B cell (primary cell): ENCODE results near the gene NUAK1. TPM values are rescaled to one million over a fixed set of nuclear protein-coding genes. Genes with fewer than 3 reads are reported as not detected.

Source experiments
- ATAC-seq: fragments of 200-7000 bp; cut with Tn5 transposase; one replicate; pipeline ENCODE4 v1.10.0; 2021; ENCODE audit warnings: low read depth, mild to moderate bottlenecking, moderate number of reproducible peaks, moderate library complexity
- CTCF ChIA-PET: fragments of 350-600 bp; sonication (Branson Sonifier 250); formaldehyde crosslinking; loops from one replicate; lab custom pipeline; 2021; ENCODE audit warnings: antibody characterized with exemption, inconsistent platforms; lab: Charles Lee
- POLR2A ChIA-PET: fragments of 350-600 bp; sonication (Branson Sonifier 250); formaldehyde crosslinking; loops from one replicate; lab custom pipeline; 2021; ENCODE audit warnings: antibody characterized with exemption; lab: Charles Lee
- DNase-seq: peaks from one replicate; pipeline ENCODE4 v3.0.0; 2013
- H2AFZ ChIP-seq: 2 replicates; pipeline ENCODE4 v1.6.1; 2012; ENCODE audit warnings: mild to moderate bottlenecking, low read depth, low read length; ENCODE audit not compliant: insufficient read depth, poor library complexity, severe bottlenecking
- H3K27ac ChIP-seq, 2 donors: 1 replicate in 1 of 2; 2 replicates in 1 of 2; pipeline ENCODE4 v1.5.1; 2012 to 2013; ENCODE audit warnings: low read length in 2 of 2, mild to moderate bottlenecking in 2 of 2, moderate library complexity in 1 of 2
- H3K27me3 ChIP-seq, 4 experiments: fragments of 200-600 bp in 1 of 4; sonication (generic) in 1 of 4; replicated peaks in 1 of 4; 1 replicate in 2 of 4; 2 replicates in 2 of 4; pipeline versions ENCODE4 v1.6.1 to v1.7.0; 2013 to 2016; ENCODE audit warnings: low read length in 3 of 4, mild to moderate bottlenecking in 2 of 4, mixed read lengths in 1 of 4, moderate library complexity in 1 of 4; ENCODE audit not compliant: insufficient read depth in 4 of 4, control insufficient read depth in 3 of 4; ENCODE audit errors: control extremely low read depth in 1 of 4
- H3K36me3 ChIP-seq, 2 experiments: replicated peaks in 1 of 2; 1 replicate in 1 of 2; 2 replicates in 1 of 2; pipeline versions ENCODE4 v1.6.1 to v1.7.1; 2013; ENCODE audit warnings: low read length in 1 of 2; ENCODE audit not compliant: insufficient read depth in 2 of 2, control insufficient read depth in 1 of 2; ENCODE audit errors: control extremely low read depth in 1 of 2, extremely low read depth in 1 of 2
- H3K4me1 ChIP-seq, 2 donors: fragments of 200-600 bp in 1 of 2; sonication (generic) in 1 of 2; 1 replicate in 1 of 2; 2 replicates in 1 of 2; pipeline versions ENCODE4 v1.5.1 to v1.6.1; 2013 to 2017; ENCODE audit warnings: low read length in 2 of 2; ENCODE audit not compliant: control insufficient read depth in 2 of 2, insufficient read depth in 2 of 2
- H3K4me2 ChIP-seq: replicated peaks from 2 replicates; pipeline ENCODE3; 2012; ENCODE audit warnings: mild to moderate bottlenecking, low read depth, low read length; ENCODE audit not compliant: poor library complexity, severe bottlenecking
- H3K4me3 ChIP-seq, 5 experiments: fragments of 200-600 bp in 1 of 5; sonication (generic) in 1 of 5; 1 replicate in 3 of 5; 2 replicates in 2 of 5; pipeline versions ENCODE4 v1.5.1 to v1.7.0; 2011 to 2016; ENCODE audit warnings: low read length in 4 of 5, mild to moderate bottlenecking in 4 of 5, low read depth in 2 of 5, control low read depth in 1 of 5, moderate library complexity in 1 of 5; ENCODE audit not compliant: insufficient read depth in 1 of 5; ENCODE audit errors: control extremely low read depth in 1 of 5, extremely low read depth in 1 of 5
- H3K79me2 ChIP-seq: fragments of 200-600 bp; sonication (generic); one replicate; pipeline ENCODE4 v1.6.0; 2016; ENCODE audit warnings: low read length; ENCODE audit not compliant: control insufficient read depth, insufficient read depth
- H3K9ac ChIP-seq: fragments of 200-600 bp; sonication (generic); 2 replicates; pipeline ENCODE4 v1.6.1; 2017; ENCODE audit warnings: mild to moderate bottlenecking, low read length, moderate library complexity
- H3K9me3 ChIP-seq, 3 donors: one replicate each; pipeline versions ENCODE4 v1.6.1 to v1.7.1; 2013; ENCODE audit warnings: low read length in 2 of 3; ENCODE audit not compliant: control insufficient read depth in 2 of 3, insufficient read depth in 1 of 3; ENCODE audit errors: control extremely low read depth in 1 of 3
- H4K20me1 ChIP-seq: 2 replicates; pipeline ENCODE4 v1.6.0; 2012; ENCODE audit warnings: mild to moderate bottlenecking, low read length; ENCODE audit not compliant: insufficient read depth, control insufficient read depth, poor library complexity, severe bottlenecking
- H3K27ac Mint-ChIP-seq: one replicate; pipeline ENCODE4 v1.8.0; 2021; ENCODE audit warnings: mixed read lengths
- H3K27me3 Mint-ChIP-seq: one replicate; pipeline ENCODE4 v1.8.0; 2021; ENCODE audit warnings: mixed read lengths
- H3K4me1 Mint-ChIP-seq: one replicate; pipeline ENCODE4 v1.8.0; 2021; ENCODE audit warnings: mixed read lengths
- H3K4me3 Mint-ChIP-seq: one replicate; pipeline ENCODE4 v1.8.0; 2021; ENCODE audit warnings: mixed read lengths
- H3K9me3 Mint-ChIP-seq: one replicate; pipeline ENCODE4 v1.8.0; 2022; ENCODE audit warnings: mixed read lengths; ENCODE audit not compliant: insufficient read depth
- CTCF ChIP-seq: fragments of 200-600 bp; IDR thresholded peaks from one replicate; pipeline ENCODE4 v1.8.0; 2022; ENCODE audit warnings: antibody characterized with exemption, mild to moderate bottlenecking
- EZH2 ChIP-seq: IDR thresholded peaks from 2 replicates; pipeline ENCODE4 v1.6.1; 2012; ENCODE audit warnings: borderline replicate concordance, low read depth, mild to moderate bottlenecking, moderate library complexity, low read length; ENCODE audit not compliant: insufficient read depth, poor library complexity, severe bottlenecking
- WGBS: methylation state at CpG from one replicate; pipeline ENCODE4 v1.1.5; 2013; ENCODE audit warnings: missing lambda C conversion rate; ENCODE audit not compliant: insufficient coverage; 5-methylcytosine and 5-hydroxymethylcytosine counted together
- intact Hi-C: fragments of 100-400 bp; cut with micrococcal nuclease; formaldehyde crosslinking; loops from one replicate; pipeline ENCODE4 v1.10.0; 2022
- polyA plus RNA-seq: library from polyadenylated mRNA; depleted of rRNA; stranded (reverse); fragments of >200 nt; gene quantifications from 2 replicates; pipeline ENCODE4 v1.2.3, GENCODE V29; 2012
- total RNA-seq, 2 donors: library from RNA; stranded (reverse); fragments of 120-200 nt in 1 of 2; gene quantifications; 1 replicate in 1 of 2; 2 replicates in 1 of 2; pipeline versions ENCODE4 v1.2.3 to v1.2.4, GENCODE V29; 2013 to 2022

NUAK1 gene
- total and polyA plus RNA-seq, 2 donors (not counting 1 experiment from before 2014, with no cell fraction given), result not detected

GRCh38 chr12:106118381-106119130 is 20.2 kb downstream of the NUAK1 start:
- Mint-ChIP-seq H3K27me3 (peaks cover 15% of the 10 kb centered on the region), H3K4me1 (no peaks in the 10 kb centered on the region), H3K4me3 (no peak overlapping the region), H3K27ac (no peak overlapping the region), H3K9me3 (no peaks in the 10 kb centered on the region)
- intact Hi-C loops, result no loop called here
- H4K20me1 ChIP-seq, result no peaks in the 10 kb centered on the region
- H3K27me3 ChIP-seq, result no peaks in the 10 kb centered on the region
- H3K9me3 ChIP-seq, result no peaks in the 10 kb centered on the region
- no peaks in the 10 kb centered on the region for H3K36me3 ChIP-seq
- no peak for DNase-seq
- no peak overlapping the region for H3K27ac ChIP-seq
- POLR2A ChIA-PET, result no interaction called here
- H3K4me1 ChIP-seq, result no peaks in the 10 kb centered on the region
- H3K4me3 ChIP-seq, result no peak overlapping the region
- CTCF ChIA-PET, result interaction anchor here (1.5 kb wide), 1 partner anchor 8 kb away, joined by 5 read pairs; no protein-coding TSS in a partner anchor
- no peak overlapping the region for H3K4me2 ChIP-seq
- ATAC-seq, result no peak
- WGBS, result 94% methylated on average over 7 of the region's 8 CpGs
- H3K79me2 ChIP-seq, result no peaks in the 10 kb centered on the region
- H2AFZ ChIP-seq, result no peak overlapping the region
- H3K9ac ChIP-seq, result no peak overlapping the region
- no peak for TF ChIP-seq EZH2
- TF ChIP-seq CTCF, result no peak

- H3K36me3 ChIP-seq, result no peaks in the 10 kb centered on the region
- DNase-seq, result no peak
- no peaks in the 10 kb centered on the region for H3K4me1 ChIP-seq
- no peaks in the 10 kb centered on the region for H3K27me3 ChIP-seq
- H3K4me3 ChIP-seq, result no peak overlapping the region
- Mint-ChIP-seq H3K27me3 (peaks cover 12% of the 10 kb centered on the region), H3K4me1 (no peaks in the 10 kb centered on the region), H3K4me3 (no peak overlapping the region), H3K9me3 (no peaks in the 10 kb centered on the region), H3K27ac (no peak overlapping the region)
- no peak overlapping the region for H3K27ac ChIP-seq
- no peaks in the 10 kb centered on the region for H4K20me1 ChIP-seq
- CTCF ChIA-PET, result no interaction called here
- H2AFZ ChIP-seq, result no peak overlapping the region
- POLR2A ChIA-PET, result no interaction called here
- no peaks in the 10 kb centered on the region for H3K79me2 ChIP-seq
- intact Hi-C loops, result no loop called here
- 74% methylated on average over 11 of the region's 11 CpGs for WGBS
- H3K9ac ChIP-seq, result no peak overlapping the region
- no peaks in the 10 kb centered on the region for H3K9me3 ChIP-seq
- TF ChIP-seq EZH2 (no peak), CTCF (no peak)
- no peak overlapping the region for H3K4me2 ChIP-seq
- ATAC-seq, result no peak
Observed at GRCh38 chr12:106115440-106115839, 23.3 kb downstream of the NUAK1 start.
